A549 (cell line): ENCODE results near the gene MYLK. TPM values are rescaled to one million over a fixed set of nuclear protein-coding genes. Genes with fewer than 3 reads are reported as not detected.

Source experiments
- ATAC-seq, 2 experiments: fragments of 200-7000 bp in 1 of 2; fragments of >200 bp in 1 of 2; cut with Nextera tagmentation in 1 of 2; cut with Tn5 transposase in 1 of 2; 3 replicates each; pipeline versions ENCODE4 v1.8.0 to v1.9.1; 2018 to 2020; ENCODE audit warnings: mild to moderate bottlenecking in 1 of 2, moderate library complexity in 1 of 2
- CTCF ChIA-PET: fragments of 300-600 bp; sonication (Branson Sonifier 250); formaldehyde crosslinking; extraction: SDS; loops from one replicate; lab custom pipeline; 2021; ENCODE audit warnings: antibody characterized with exemption, inconsistent platforms; lab: Yijun Ruan, JAX
- POLR2A ChIA-PET: fragments of 350-600 bp; formaldehyde crosslinking; extraction: SDS; loops from one replicate; lab custom pipeline; 2021; ENCODE audit warnings: antibody characterized with exemption, inconsistent platforms; lab: Yijun Ruan, JAX
- DNase-seq, 2 experiments: peaks; one replicate each; pipeline versions ENCODE4 v3.0.0 to v3.0.0-alpha.2; 2011 to 2016; ENCODE audit warnings: low read depth in 1 of 2, low spot score in 1 of 2
- FAIRE-seq: peaks from 2 replicates; lab custom pipeline; 2011; peaks lifted over from hg19 to GRCh38; lab: Jason Lieb, UNC
- H3K27ac ChIP-seq, 2 experiments: fragments of >200 bp; sonication (Bioruptor Twin); formaldehyde crosslinking; 3 replicates each; pipeline ENCODE4 v1.5.1; 2016 to 2017
- H3K4me1 ChIP-seq: fragments of >200 bp; sonication (Bioruptor Twin); formaldehyde crosslinking; 3 replicates; pipeline ENCODE4 v1.6.1; 2016
- H3K4me2 ChIP-seq: fragments of >200 bp; sonication (Bioruptor Twin); formaldehyde crosslinking; 3 replicates; pipeline ENCODE4 v1.6.1; 2016
- H3K4me3 ChIP-seq: fragments of >200 bp; sonication (Bioruptor Twin); formaldehyde crosslinking; 3 replicates; pipeline ENCODE4 v1.5.1; 2016
- H3K9me3 ChIP-seq: fragments of >200 bp; sonication (Bioruptor Twin); formaldehyde crosslinking; 3 replicates; pipeline ENCODE4 v1.6.1; 2016
- BCL3 ChIP-seq: fragments of >200 bp; sonication (Bioruptor Twin); formaldehyde crosslinking; IDR thresholded peaks from 3 replicates; pipeline ENCODE4 v1.6.1; 2016
- CBX2 ChIP-seq: fragments of 200-600 bp; sonication (generic); IDR thresholded peaks from 2 replicates; pipeline ENCODE4 v1.6.1; 2016; ENCODE audit warnings: low read depth, mild to moderate bottlenecking, borderline replicate concordance
- CEBPB ChIP-seq, 2 experiments: fragments of >200 bp in 1 of 2; sonication (Bioruptor Twin) in 1 of 2; formaldehyde crosslinking in 1 of 2; IDR thresholded peaks; 2 replicates each; pipeline ENCODE4 v1.6.1; 2012 to 2016
- EP300 ChIP-seq, 2 experiments: fragments of >200 bp; sonication (Bioruptor Twin); formaldehyde crosslinking; IDR thresholded peaks; 2 replicates in 1 of 2; 3 replicates in 1 of 2; pipeline ENCODE4 v1.6.1; 2016 to 2017
- FOXS1 ChIP-seq: fragments of 250-450 bp; sonication (Bioruptor Pico); IDR thresholded peaks from 2 replicates; pipeline ENCODE4 v1.5.0; 2020; ENCODE audit warnings: mild to moderate bottlenecking, moderate library complexity
- GATA3 ChIP-seq: IDR thresholded peaks from 2 replicates; pipeline ENCODE4 v1.6.1; 2012; ENCODE audit warnings: borderline replicate concordance
- HES2 ChIP-seq: fragments of >200 bp; sonication (Bioruptor Twin); formaldehyde crosslinking; IDR thresholded peaks from 2 replicates; pipeline ENCODE4 v1.6.1; 2016
- HMGXB4 ChIP-seq: fragments of 250-450 bp; sonication (Bioruptor Pico); IDR thresholded peaks from 2 replicates; pipeline ENCODE4 v1.5.0; 2021; ENCODE audit warnings: mild to moderate bottlenecking, moderate library complexity, borderline replicate concordance
- HOXB13 ChIP-seq: fragments of 250-450 bp; sonication (Bioruptor Pico); IDR thresholded peaks from 2 replicates; pipeline ENCODE4 v1.5.0; 2020; ENCODE audit warnings: low read depth, mild to moderate bottlenecking, moderate library complexity
- KDM1A ChIP-seq: fragments of 200-600 bp; sonication (generic); IDR thresholded peaks from 2 replicates; pipeline ENCODE4 v1.6.1; 2016; ENCODE audit warnings: low read depth, mild to moderate bottlenecking
- KDM5A ChIP-seq: fragments of 200-600 bp; sonication (generic); IDR thresholded peaks from 2 replicates; pipeline ENCODE4 v1.6.1; 2016; ENCODE audit warnings: antibody characterized with exemption, mild to moderate bottlenecking
- MAFK ChIP-seq: fragments of 450-650 bp; IDR thresholded peaks from 2 replicates; pipeline ENCODE4 v1.6.1; 2014; ENCODE audit not compliant: partially characterized antibody
- NR3C1 ChIP-seq: fragments of >200 bp; sonication (Bioruptor Twin); formaldehyde crosslinking; IDR thresholded peaks from 3 replicates; pipeline ENCODE4 v1.6.1; 2017
- PHF8 ChIP-seq: fragments of 200-600 bp; sonication (generic); IDR thresholded peaks from 2 replicates; pipeline ENCODE4 v1.6.1; 2016; ENCODE audit warnings: low read depth, mild to moderate bottlenecking, antibody characterized with exemption, moderate library complexity, borderline replicate concordance
- RAD21 ChIP-seq, 2 experiments: fragments of >200 bp in 1 of 2; sonication (Bioruptor Twin) in 1 of 2; formaldehyde crosslinking in 1 of 2; IDR thresholded peaks in 1 of 2; conservative IDR thresholded peaks in 1 of 2; 2 replicates in 1 of 2; 3 replicates in 1 of 2; pipeline ENCODE4 v1.6.1; 2012 to 2018; ENCODE audit warnings: inconsistent platforms in 1 of 2
- RCOR1 ChIP-seq: fragments of 150-350 bp; IDR thresholded peaks from 2 replicates; pipeline ENCODE4 v1.6.1; 2014; ENCODE audit warnings: antibody characterized with exemption, low read length, low read depth
- REST ChIP-seq: fragments of 200-600 bp; sonication (generic); IDR thresholded peaks from 2 replicates; pipeline ENCODE4 v1.6.1; 2016; ENCODE audit warnings: antibody characterized with exemption, mild to moderate bottlenecking, moderate library complexity
- RNF2 ChIP-seq: fragments of 200-600 bp; sonication (generic); IDR thresholded peaks from 2 replicates; pipeline ENCODE4 v1.6.1; 2016; ENCODE audit warnings: low read depth, mild to moderate bottlenecking, antibody characterized with exemption, moderate library complexity, borderline replicate concordance
- TFCP2L1 ChIP-seq: fragments of 250-450 bp; sonication (Bioruptor Pico); IDR thresholded peaks from 2 replicates; pipeline ENCODE4 v1.5.0; 2021; ENCODE audit warnings: mild to moderate bottlenecking
- ZC3H11A ChIP-seq: fragments of 450-650 bp; IDR thresholded peaks from 2 replicates; pipeline ENCODE4 v1.6.1; 2014; ENCODE audit warnings: antibody characterized with exemption, mild to moderate bottlenecking
- WGBS: methylation state at CpG from one replicate; pipeline ENCODE4 v1.1.6; 2017; ENCODE audit errors: missing lambda C conversion rate; 5-methylcytosine and 5-hydroxymethylcytosine counted together
- polyA plus RNA-seq, 4 experiments: library from polyadenylated mRNA; depleted of rRNA in 3 of 4; stranded (reverse); fragments of >200 nt; fragmentation: RNase III in 1 of 4; extraction: RNeasy Plus Mini Kit Qiagen cat#74134 plus additional on column Dnase treatment in 1 of 4; gene quantifications; 2 replicates in 3 of 4; 3 replicates in 1 of 4; pipeline ENCODE4 v1.2.3, GENCODE V29; 2011 to 2017

MYLK gene
- polyA plus RNA-seq, 2 of the 4 experiments (the other 2 are of a cell fraction): 16.9 to 17.4 TPM

- ATAC-seq: peak in 1 of 2 experiments; percentile 44; a peak in 3 of 6 replicates
- Histone ChIP-seq H3K4me1 (peaks cover 17% of the 10 kb centered on the region; the same call in 2 of the 3 replicates), H3K9me3 (no peaks in the 10 kb centered on the region), H3K4me3 (no peak overlapping the region), H3K27ac (peak overlapping the region in 1 of 2 experiments; percentile 21; a peak in 1 of 6 replicates), H3K4me2 (peak overlapping the region; percentile 26; the same call in 1 of the 3 replicates)
- WGBS: 77% methylated on average over 7 of the region's 7 CpGs
- POLR2A ChIA-PET: no interaction called here
- TF ChIP-seq FOXS1 (CRISPR knock-in tag) (no peak), NR3C1 (no peak), KDM5A (no peak), CEBPB (IDR thresholded peaks at IDR 0.05) (no peak), RNF2 (no peak), RAD21 (conservative IDR thresholded peaks at IDR 0.05 in 1 of 2, IDR thresholded peaks at IDR 0.05 in 1 of 2) (no peak), CBX2 (no peak), HMGXB4 (CRISPR knock-in tag) (no peak), ZC3H11A (no peak), REST (no peak), HOXB13 (CRISPR knock-in tag) (no peak), GATA3 (no peak), HES2 (no peak), KDM1A (no peak), PHF8 (no peak), TFCP2L1 (CRISPR knock-in tag) (no peak), MAFK (no peak), EP300 (IDR thresholded peaks at IDR 0.05) (no peak), RCOR1 (no peak), BCL3 (no peak)
- CTCF ChIA-PET: interaction anchor here (0.9 to 5.7 kb wide), 2 partner anchors 50 to 122 kb away, joined by 3 to 23 read pairs; no protein-coding TSS in a partner anchor
- no peak for DNase-seq
- FAIRE-seq: no peak
These were observed 110.3 kb downstream of the MYLK start for GRCh38 chr3:123773681-123774431.
